HPDE6-E6E7 (cell line): ENCODE data around the gene KIF1B.

Source experiments
- DNase-seq: peaks from one replicate; pipeline ENCODE4 v3.0.0; 2011; ENCODE audit warnings: missing footprints; ENCODE audit errors: extremely low spot score

Gene KIF1B

GRCh38 chr1:10338047-10338446 is 127.7 kb downstream of the KIF1B start:
- DNase-seq: peak; percentile 26

DNA sequence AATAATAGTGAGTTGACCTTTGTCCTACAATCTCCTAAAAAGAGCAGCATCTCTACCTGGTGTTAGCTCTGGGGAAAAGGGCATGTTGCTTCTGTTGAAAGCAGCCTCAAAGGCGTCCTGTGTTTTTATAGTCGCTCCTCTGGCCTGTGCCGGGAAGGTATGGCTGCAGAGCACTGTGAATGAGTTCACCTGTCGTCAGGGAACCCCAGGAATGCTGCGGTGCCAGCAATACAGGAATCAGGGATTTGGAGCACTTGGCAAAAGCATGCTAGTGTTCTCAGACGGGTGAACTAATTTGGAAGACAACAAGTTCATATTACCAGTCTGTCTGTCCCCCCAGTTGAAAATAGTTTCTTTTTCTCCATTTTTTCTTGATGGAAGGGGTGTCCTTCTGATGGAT is 128.2 kb downstream of the KIF1B start:
- DNase-seq: no peak

- no peak for DNase-seq
These were observed 128.7 kb downstream of the KIF1B start for GRCh38 chr1:10339036-10339567.

GRCh38 chr1:10339815-10340214 is 129.4 kb downstream of the KIF1B start:
- DNase-seq: peak; percentile 81

GRCh38 chr1:10340930-10341590 is 130.7 kb downstream of the KIF1B start:
- peak; percentile 7 for DNase-seq

DNA sequence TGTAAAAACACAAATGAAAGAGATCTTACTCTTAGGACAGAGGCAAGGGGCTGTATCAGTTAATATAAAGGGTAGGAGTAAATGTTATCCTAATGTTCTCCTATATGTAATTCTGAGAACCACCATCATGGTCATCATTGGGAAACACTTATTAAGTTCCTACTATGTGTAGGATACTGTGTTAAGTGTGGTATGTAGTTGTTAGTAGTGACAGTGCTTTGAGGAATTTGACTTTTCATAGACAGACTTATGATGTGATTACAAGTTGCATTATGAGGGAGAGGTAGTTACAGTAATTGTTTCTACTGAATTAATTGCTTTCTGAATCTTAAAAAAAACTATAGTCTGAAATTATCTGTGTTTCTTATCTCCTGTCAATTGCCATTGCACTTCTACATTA is 136.7 kb downstream of the KIF1B start:
- no peak for DNase-seq

DNA sequence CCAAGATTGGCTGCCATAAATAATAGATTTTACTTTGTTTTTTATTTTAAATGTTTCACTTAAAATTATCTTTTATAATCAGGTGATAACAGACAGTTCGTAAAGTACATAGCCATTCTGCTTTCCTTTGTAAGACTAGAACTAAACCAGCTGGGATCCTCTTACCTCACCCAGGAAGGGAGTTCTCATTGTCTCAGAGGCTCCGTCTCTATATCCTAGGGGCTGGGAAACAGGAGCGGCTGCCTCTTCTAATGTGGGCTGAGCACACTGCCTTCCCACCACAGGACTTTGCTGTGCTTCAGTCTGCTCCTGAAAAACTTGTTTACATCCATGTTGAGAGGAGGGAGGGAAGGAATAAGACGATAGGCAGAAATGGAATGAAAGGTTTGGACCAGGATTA is 142.9 kb downstream of the KIF1B start:
- DNase-seq: no peak

DNA sequence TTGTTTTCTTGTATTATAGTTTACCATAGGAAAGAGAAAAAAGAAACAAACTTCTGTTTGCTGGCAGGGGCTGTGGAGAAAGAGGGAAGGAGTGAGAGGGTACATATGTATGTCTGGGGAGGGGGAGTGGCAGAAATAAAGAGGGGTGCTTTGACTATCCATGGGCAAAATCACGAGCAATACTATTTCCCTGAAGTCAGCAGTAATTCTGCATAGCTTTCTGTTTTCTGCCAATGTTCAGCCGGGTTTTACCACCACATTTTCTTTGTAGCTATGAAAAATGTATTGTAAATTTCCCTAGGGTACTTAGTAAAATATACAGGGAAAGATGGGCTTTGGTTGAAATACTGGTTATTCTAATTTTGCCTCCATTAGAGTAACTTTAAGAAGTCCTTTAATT is 143.3 kb downstream of the KIF1B start:
- no peak for DNase-seq

- no peak for DNase-seq
These were observed 149.7 kb downstream of the KIF1B start for GRCh38 chr1:10360045-10360444.

- no peak for DNase-seq
These were observed 151.1 kb downstream of the KIF1B start for GRCh38 chr1:10361515-10361914.

GRCh38 chr1:10368194-10368593 is 157.8 kb downstream of the KIF1B start:
- DNase-seq: no peak

DNA sequence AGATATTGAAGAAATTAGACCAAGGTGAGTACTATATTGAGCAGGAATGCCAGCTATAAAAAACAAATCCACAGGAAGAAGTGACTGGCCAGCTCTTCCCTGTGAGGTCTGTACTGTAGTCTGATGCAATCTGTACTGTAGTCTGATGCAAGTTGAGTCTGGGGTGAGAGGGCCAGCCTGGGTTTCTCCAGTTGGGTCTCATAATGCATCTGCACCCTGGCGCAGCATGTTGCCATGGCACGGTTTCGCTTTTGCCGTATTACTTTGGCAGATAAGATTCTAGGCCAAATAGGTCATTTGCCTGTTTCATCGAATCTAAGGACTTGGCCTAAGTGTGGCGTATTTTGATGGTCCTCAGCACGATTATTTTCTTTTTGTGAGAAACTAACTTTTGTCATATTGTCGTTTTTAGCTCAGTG is 164.1 kb downstream of the KIF1B start:
- no peak for DNase-seq

- peak; percentile 56 for DNase-seq
These were observed 167.1 kb downstream of the KIF1B start for GRCh38 chr1:10377365-10378029.

DNA sequence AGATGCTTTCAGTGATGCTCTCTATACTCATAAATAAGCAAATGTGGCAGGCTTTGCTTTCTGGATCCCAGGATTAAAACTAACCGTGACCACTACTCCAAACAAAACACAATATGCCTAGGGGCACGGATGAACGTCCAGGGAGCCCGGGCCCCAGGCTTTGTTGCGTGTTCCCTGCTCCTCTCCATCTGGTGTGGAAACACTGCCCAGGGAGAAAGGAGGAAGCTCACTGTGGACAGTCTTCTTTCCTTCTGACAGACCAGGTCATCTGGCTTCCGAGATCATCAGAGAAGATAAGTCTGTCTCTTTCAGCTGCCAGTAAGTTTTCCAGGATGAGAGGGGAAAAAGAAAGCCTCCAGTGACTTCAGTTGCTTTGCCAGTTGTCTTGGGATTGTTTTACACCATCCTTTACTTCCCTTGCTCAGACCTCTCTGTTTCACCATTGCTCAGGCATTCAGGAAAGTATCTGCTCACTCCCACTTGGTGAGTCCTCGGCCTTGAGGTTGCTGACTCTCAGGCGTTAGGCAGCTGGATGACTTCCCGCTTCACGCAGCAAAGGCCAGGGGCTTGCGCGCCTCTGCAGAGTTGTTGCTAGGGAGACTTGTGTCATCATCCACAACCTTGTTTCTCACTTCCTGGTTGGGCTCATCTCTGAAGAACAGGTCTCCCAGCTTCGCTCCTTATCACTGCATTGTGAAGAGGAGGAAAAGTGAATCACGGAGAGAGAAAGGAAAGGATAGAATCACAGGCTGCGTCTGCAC is 167.9 kb downstream of the KIF1B start:
- no peak for DNase-seq

- DNase-seq: no peak
These were observed 168.8 kb downstream of the KIF1B start for GRCh38 chr1:10379101-10379620.

DNA sequence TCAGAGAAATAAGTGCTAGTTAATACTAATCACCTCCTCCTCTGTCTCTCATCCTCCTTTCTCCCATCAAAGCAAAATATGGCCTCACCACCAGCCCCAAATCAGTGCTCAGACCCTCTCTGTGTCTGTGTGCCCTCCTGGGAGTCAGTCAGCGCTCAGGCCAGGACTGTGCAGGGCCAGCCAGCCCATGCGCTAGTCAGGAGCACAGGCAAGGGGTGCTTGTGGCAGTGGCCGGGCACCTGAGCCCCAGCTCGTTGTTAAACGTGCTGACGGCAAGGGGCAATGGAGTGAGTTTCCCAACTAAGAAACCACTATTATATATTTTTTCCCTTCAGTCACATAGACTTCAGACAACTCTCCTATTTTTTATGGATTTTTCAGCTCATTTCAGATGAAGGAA is 169.3 kb downstream of the KIF1B start:
- DNase-seq: no peak

DNA sequence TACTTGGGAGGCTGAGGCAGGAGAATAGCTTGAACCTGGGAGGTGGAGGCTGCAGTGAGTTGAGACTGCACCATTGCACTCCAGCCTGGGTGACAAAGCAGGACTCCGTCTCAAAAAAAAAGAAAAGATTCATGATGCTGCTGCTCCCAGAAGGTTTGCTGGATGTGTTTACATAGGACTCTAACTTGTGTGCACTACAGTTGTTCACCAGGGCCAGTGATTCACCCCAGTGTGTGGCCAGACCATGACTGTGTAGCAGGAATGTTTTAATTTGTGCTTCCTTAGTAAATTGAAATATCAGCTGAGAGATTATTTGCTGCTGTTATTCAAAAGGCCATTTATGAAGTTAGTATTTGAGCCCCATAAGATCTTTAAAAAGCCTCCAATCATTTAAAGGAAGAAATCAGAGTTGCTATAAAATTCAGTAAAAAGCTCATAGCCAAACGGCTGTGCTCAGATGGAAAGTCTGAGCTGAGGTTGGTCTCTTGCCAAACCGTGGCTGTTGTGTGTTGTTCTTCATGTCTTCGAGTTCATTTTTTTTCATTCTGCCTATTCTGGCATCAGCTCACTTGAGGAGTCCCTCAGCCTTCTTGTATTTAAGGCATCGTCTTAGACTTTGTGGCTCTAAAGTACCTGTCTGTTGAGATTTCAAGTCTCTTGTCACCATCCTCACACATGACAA is 170.4 kb downstream of the KIF1B start:
- DNase-seq: no peak

- no peak for DNase-seq
These were observed 173.3 kb downstream of the KIF1B start for GRCh38 chr1:10383630-10384029.

GRCh38 chr1:10384219-10384618 is 173.8 kb downstream of the KIF1B start:
- no peak for DNase-seq

DNA sequence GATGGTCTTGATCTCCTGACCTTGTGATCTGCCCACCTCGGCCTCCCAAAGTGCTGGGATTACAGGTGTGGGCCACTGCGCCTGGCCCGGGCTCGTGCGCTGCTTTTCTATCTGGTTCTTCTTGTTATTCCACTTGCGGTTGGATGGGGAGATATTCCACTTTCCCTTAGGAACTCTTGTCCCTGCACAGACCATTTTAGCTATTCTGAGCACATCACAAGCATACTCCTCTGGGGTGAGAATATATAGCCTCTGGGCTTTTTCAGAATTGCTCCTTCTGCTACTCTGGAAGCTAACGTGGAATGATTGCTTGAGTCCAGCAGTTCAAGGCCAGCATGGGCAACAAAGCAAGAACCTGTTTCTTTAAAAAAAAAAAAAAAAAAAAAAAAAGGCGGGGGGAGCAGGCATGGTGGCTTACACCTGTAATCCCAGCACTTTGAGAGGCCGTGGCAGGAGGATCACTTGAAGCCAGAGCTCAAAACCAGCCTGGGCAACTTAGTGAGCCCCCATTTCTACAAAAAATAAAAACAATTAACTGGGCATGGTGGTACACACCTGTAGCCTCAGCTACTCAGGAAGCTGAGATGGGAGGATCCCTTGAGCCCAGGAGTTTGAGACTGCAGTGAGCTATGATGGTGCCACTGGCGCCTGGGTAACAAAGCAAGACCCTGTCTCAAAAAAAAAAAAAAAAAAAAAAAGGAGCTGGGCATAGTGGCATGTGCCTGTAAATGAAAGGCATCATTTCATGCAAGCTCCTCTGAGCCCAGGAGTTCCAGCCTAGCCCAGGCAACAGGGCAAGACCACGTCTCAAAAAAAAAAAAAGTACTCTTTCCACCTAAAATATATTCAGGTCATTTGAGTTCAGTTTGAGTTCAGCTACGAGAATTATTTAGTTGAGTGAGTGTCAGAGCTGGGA is 176.6 kb downstream of the KIF1B start:
- no peak for DNase-seq
